HCT116 (cell line): ENCODE measurements around the gene GSTM3. TPM values are rescaled to one million over a fixed set of nuclear protein-coding genes. Genes with fewer than 3 reads are reported as not detected.

Source experiments
- ATAC-seq: fragments of 200-7000 bp; cut with Tn5 transposase; 2 replicates; pipeline ENCODE4 v1.9.1; 2020; ENCODE audit warnings: mild to moderate bottlenecking, moderate library complexity
- BruUV-seq: library from RNA; stranded (reverse); fragments of 400-500 nt; replicated peaks from 2 replicates; lab custom pipeline; 2021; lab: Mats Ljungman, UMichigan
- CTCF ChIA-PET: fragments of 300-600 bp; sonication (Branson Sonifier 250); formaldehyde crosslinking; loops from one replicate; lab custom pipeline; 2021; ENCODE audit warnings: antibody characterized with exemption; lab: Charles Lee
- POLR2A ChIA-PET: fragments of 300-600, 350-600 bp; sonication (Branson Sonifier 250); formaldehyde crosslinking; loops from one replicate; lab custom pipeline; 2021; ENCODE audit warnings: antibody characterized with exemption; lab: Charles Lee
- RAD21 ChIA-PET, 2 experiments: fragments of 300-600 bp; sonication (Branson Sonifier 250); formaldehyde crosslinking; loops; one replicate each; lab custom pipeline; 2023; ENCODE audit warnings: low total read pairs in 2 of 2; ENCODE audit not compliant: uncharacterized antibody in 2 of 2, unreplicated experiment in 2 of 2, low non-redundant PET in 1 of 2; lab: Charles Lee
- DNase-seq: peaks from one replicate; pipeline ENCODE4 v3.0.0-alpha.2; 2010; ENCODE audit warnings: low read depth, low spot score
- H2AFZ ChIP-seq: fragments of 200-600 bp; shearing (Covaris generic), sonication (generic); 2 replicates; pipeline ENCODE4 v1.6.1; 2017; ENCODE audit warnings: low read depth, mixed run types, mixed read lengths, antibody characterized with exemption, low read length; ENCODE audit not compliant: poor library complexity, severe bottlenecking
- H3K27ac ChIP-seq: 2 replicates; pipeline ENCODE4 v1.5.1; 2012; ENCODE audit warnings: low read depth, low read length
- H3K27me3 ChIP-seq: fragments of 200-600 bp; sonication (generic); 2 replicates; pipeline ENCODE4 v1.6.1; 2016; ENCODE audit warnings: mixed run types, low read length, mixed read lengths; ENCODE audit not compliant: insufficient read depth
- H3K36me3 ChIP-seq, 2 experiments: fragments of 200-500 bp in 1 of 2; fragments of 200-600 bp in 1 of 2; sonication (Bioruptor generic) in 1 of 2; sonication (generic) in 1 of 2; 2 replicates each; pipeline versions ENCODE4 v1.5.1 to v1.6.1; 2014 to 2016; ENCODE audit warnings: low read length in 2 of 2, inconsistent platforms in 1 of 2, mixed read lengths in 1 of 2, mixed run types in 1 of 2; ENCODE audit not compliant: insufficient read depth in 2 of 2, control insufficient read depth in 1 of 2
- H3K4me1 ChIP-seq, 2 experiments: fragments of 200-600 bp in 1 of 2; sonication (generic) in 1 of 2; 2 replicates each; pipeline versions ENCODE4 v1.5.1 to v1.6.1; 2012 to 2017; ENCODE audit warnings: low read length in 2 of 2, inconsistent platforms in 1 of 2, mild to moderate bottlenecking in 1 of 2, mixed read lengths in 1 of 2, mixed run types in 1 of 2, moderate library complexity in 1 of 2; ENCODE audit not compliant: insufficient read depth in 2 of 2, control insufficient read depth in 1 of 2
- H3K4me2 ChIP-seq: fragments of 200-600 bp; sonication (generic); 2 replicates; pipeline ENCODE4 v1.6.1; 2017; ENCODE audit warnings: mixed run types, low read length, mixed read lengths
- H3K4me3 ChIP-seq, 2 experiments: fragments of 200-600 bp in 1 of 2; sonication (generic) in 1 of 2; replicated peaks in 1 of 2; 2 replicates each; pipeline ENCODE4 v1.5.1; 2011 to 2016; ENCODE audit warnings: low read length in 2 of 2, control low read depth in 1 of 2, low read depth in 1 of 2, mild to moderate bottlenecking in 1 of 2, mixed read lengths in 1 of 2, mixed run types in 1 of 2
- H3K79me2 ChIP-seq: fragments of 200-600 bp; sonication (generic); 2 replicates; pipeline ENCODE4 v1.6.1; 2017; ENCODE audit warnings: mild to moderate bottlenecking, mixed run types, low read length, moderate library complexity, mixed read lengths; ENCODE audit not compliant: insufficient read depth
- H3K9ac ChIP-seq: fragments of 200-600 bp; sonication (generic); 2 replicates; pipeline ENCODE4 v1.6.1; 2016; ENCODE audit warnings: low read length, mixed read lengths
- H3K9me2 ChIP-seq: fragments of 200-600 bp; sonication (generic), shearing (Covaris generic); 2 replicates; pipeline ENCODE4 v1.6.1; 2017; ENCODE audit warnings: mixed run types, mild to moderate bottlenecking, moderate library complexity; ENCODE audit not compliant: insufficient read depth
- H3K9me3 ChIP-seq, 2 experiments: fragments of 200-500 bp in 1 of 2; fragments of 200-600 bp in 1 of 2; sonication (Bioruptor generic) in 1 of 2; sonication (generic) in 1 of 2; 2 replicates each; pipeline ENCODE4 v1.6.1; 2014 to 2017; ENCODE audit warnings: low read length in 2 of 2, mixed read lengths in 2 of 2, inconsistent platforms in 1 of 2, low read depth in 1 of 2, mild to moderate bottlenecking in 1 of 2, mixed run types in 1 of 2, moderate library complexity in 1 of 2; ENCODE audit not compliant: control insufficient read depth in 1 of 2, insufficient read depth in 1 of 2
- H4K20me1 ChIP-seq: fragments of 200-600 bp; sonication (generic), shearing (Covaris generic); 2 replicates; pipeline ENCODE4 v1.6.1; 2017; ENCODE audit warnings: mixed run types, mild to moderate bottlenecking, moderate library complexity; ENCODE audit not compliant: insufficient read depth
- CEBPB ChIP-seq: IDR thresholded peaks from 2 replicates; pipeline ENCODE4 v1.6.1; 2012; ENCODE audit warnings: low read depth
- CTCF ChIP-seq, 3 experiments: fragments of 200-600 bp in 1 of 3; sonication (generic) in 1 of 3; IDR thresholded peaks in 2 of 3; conservative IDR thresholded peaks in 1 of 3; 2 replicates each; pipeline ENCODE4 v1.5.1; 2012 to 2017; ENCODE audit warnings: low read depth in 2 of 3, low read length in 2 of 3, antibody characterized with exemption in 1 of 3, borderline replicate concordance in 1 of 3, control low read depth in 1 of 3, mild to moderate bottlenecking in 1 of 3, mixed read lengths in 1 of 3, mixed run types in 1 of 3, moderate library complexity in 1 of 3; ENCODE audit not compliant: insufficient read depth in 1 of 3
- EGR1 ChIP-seq: IDR thresholded peaks from 2 replicates; pipeline ENCODE4 v1.6.1; 2012; ENCODE audit warnings: low read depth
- ELF1 ChIP-seq: IDR thresholded peaks from 2 replicates; pipeline ENCODE4 v1.6.1; 2012; ENCODE audit warnings: low read depth, borderline replicate concordance
- EZH2 ChIP-seq: fragments of 200-600 bp; sonication (generic); IDR thresholded peaks from 2 replicates; pipeline ENCODE4 v1.6.1; 2017; ENCODE audit warnings: antibody characterized with exemption, mixed run types
- JUND ChIP-seq: IDR thresholded peaks from 2 replicates; pipeline ENCODE4 v1.6.1; 2012
- POLR2A ChIP-seq: IDR thresholded peaks from 2 replicates; pipeline ENCODE4 v1.7.0; 2011; ENCODE audit warnings: borderline replicate concordance; ENCODE audit not compliant: insufficient read depth, insufficient read length; ENCODE audit errors: extremely low read depth
- SRF ChIP-seq: IDR thresholded peaks from 2 replicates; pipeline ENCODE4 v1.6.1; 2012; ENCODE audit warnings: low read depth
- TCF7L2 ChIP-seq: IDR thresholded peaks from 2 replicates; pipeline ENCODE4 v1.7.0; 2011; ENCODE audit warnings: borderline replicate concordance, inconsistent platforms; ENCODE audit not compliant: insufficient read depth, insufficient read length; ENCODE audit errors: extremely low read depth
- ZFX ChIP-seq: fragments of 450-650 bp; IDR thresholded peaks from 2 replicates; pipeline ENCODE4 v1.6.1; 2017
- ZNF274 ChIP-seq: fragments of 200-500 bp; sonication (Bioruptor generic); IDR thresholded peaks from 2 replicates; pipeline ENCODE4 v1.6.1; 2014; ENCODE audit warnings: mild to moderate bottlenecking, low read depth, low read length, inconsistent platforms
- intact Hi-C: fragments of 100-400 bp; cut with micrococcal nuclease; formaldehyde crosslinking; loops from 2 replicates; pipeline ENCODE4 v1.10.0; 2022
- total RNA-seq: library from RNA; stranded (reverse); gene quantifications from one replicate; pipeline ENCODE4 v1.2.1, GENCODE V29; 2021; ENCODE audit not compliant: unreplicated experiment

GSTM3 gene
- total RNA-seq, 1 experiment from 2014 or later: 0.39 TPM

- Histone ChIP-seq H3K4me2 (no peak overlapping the region), H3K27me3 (no peaks in the 10 kb centered on the region), H3K9me2 (no peaks in the 10 kb centered on the region), H2AFZ (no peak overlapping the region), H3K4me1 (peaks cover 0 to under 1% of the 10 kb centered on the region in 2 experiments; a peak in 1 of 4 replicates), H3K9me3 (no peaks in the 10 kb centered on the region), H3K79me2 (no peaks in the 10 kb centered on the region), H3K9ac (no peak overlapping the region), H4K20me1 (no peaks in the 10 kb centered on the region), H3K4me3 (no peak overlapping the region), H3K27ac (no peak overlapping the region), H3K36me3 (no peaks in the 10 kb centered on the region)
- intact Hi-C loops: no loop called here
- no peak for ATAC-seq
- BruUV-seq: no TSS peak
- no peak for DNase-seq
- ChIA-PET CTCF (no interaction called here), RAD21 (no interaction called here), POLR2A (no interaction called here)
- TF ChIP-seq ZNF274 (no peak), TCF7L2 (no peak), ZFX (no peak), POLR2A (no peak), CTCF (IDR thresholded peaks at IDR 0.05 in 2 of 3, conservative IDR thresholded peaks at IDR 0.05 in 1 of 3; ENCODE audit: borderline replicate concordance in 1 of 3, insufficient read depth in 1 of 3, low read depth in 2 of 3, low read length in 2 of 3) (no peak), ELF1 (no peak), SRF (no peak), EGR1 (no peak), CEBPB (no peak), JUND (no peak), EZH2 (no peak)
These were observed 15.9 kb downstream of the GSTM3 start for GRCh38 chr1:109724933-109725332.
